BLaER1 treated with 17β-estradiol and CSF1 and Interleukin-3, amounts not matched to agents 10 nM and 100 nM (cell line): ENCODE data around the gene WDR54.
A peak's percentile ranks its signal among the peaks of the same experiment; 100 is the strongest.

Source experiments
- H3K27ac ChIP-seq, 11 experiments: shearing (Covaris generic); formaldehyde crosslinking; 2 replicates each; pipeline ENCODE4 v1.8.1; 2022
- H3K27me3 ChIP-seq, 11 experiments: shearing (Covaris generic); formaldehyde crosslinking; 2 replicates each; pipeline ENCODE4 v1.8.1; 2022
- H3K36me3 ChIP-seq, 11 experiments: shearing (Covaris generic); formaldehyde crosslinking; 2 replicates each; pipeline ENCODE4 v1.8.1; 2022
- H3K4me1 ChIP-seq, 10 experiments: shearing (Covaris generic); formaldehyde crosslinking; 2 replicates each; pipeline ENCODE4 v1.8.1; 2022
- H3K4me2 ChIP-seq, 11 experiments: shearing (Covaris generic); formaldehyde crosslinking; 2 replicates each; pipeline ENCODE4 v1.8.1; 2022
- H3K4me3 ChIP-seq, 10 experiments: shearing (Covaris generic); formaldehyde crosslinking; 2 replicates each; pipeline ENCODE4 v1.8.1; 2022
- H3K9ac ChIP-seq, 11 experiments: shearing (Covaris generic); formaldehyde crosslinking; 2 replicates each; pipeline ENCODE4 v1.8.1; 2022
- H3K9me3 ChIP-seq, 11 experiments: shearing (Covaris generic); formaldehyde crosslinking; replicated peaks in 1 of 11; 2 replicates each; pipeline ENCODE4 v1.8.1; 2022
- H4K20me1 ChIP-seq, 11 experiments: shearing (Covaris generic); formaldehyde crosslinking; 2 replicates each; pipeline ENCODE4 v1.8.1; 2022
- Cebpa-rat ChIP-seq, 11 experiments: shearing (Covaris generic); IDR thresholded peaks; 2 replicates each; pipeline ENCODE4 v1.8.1; 2022

The WDR54 gene

DNA sequence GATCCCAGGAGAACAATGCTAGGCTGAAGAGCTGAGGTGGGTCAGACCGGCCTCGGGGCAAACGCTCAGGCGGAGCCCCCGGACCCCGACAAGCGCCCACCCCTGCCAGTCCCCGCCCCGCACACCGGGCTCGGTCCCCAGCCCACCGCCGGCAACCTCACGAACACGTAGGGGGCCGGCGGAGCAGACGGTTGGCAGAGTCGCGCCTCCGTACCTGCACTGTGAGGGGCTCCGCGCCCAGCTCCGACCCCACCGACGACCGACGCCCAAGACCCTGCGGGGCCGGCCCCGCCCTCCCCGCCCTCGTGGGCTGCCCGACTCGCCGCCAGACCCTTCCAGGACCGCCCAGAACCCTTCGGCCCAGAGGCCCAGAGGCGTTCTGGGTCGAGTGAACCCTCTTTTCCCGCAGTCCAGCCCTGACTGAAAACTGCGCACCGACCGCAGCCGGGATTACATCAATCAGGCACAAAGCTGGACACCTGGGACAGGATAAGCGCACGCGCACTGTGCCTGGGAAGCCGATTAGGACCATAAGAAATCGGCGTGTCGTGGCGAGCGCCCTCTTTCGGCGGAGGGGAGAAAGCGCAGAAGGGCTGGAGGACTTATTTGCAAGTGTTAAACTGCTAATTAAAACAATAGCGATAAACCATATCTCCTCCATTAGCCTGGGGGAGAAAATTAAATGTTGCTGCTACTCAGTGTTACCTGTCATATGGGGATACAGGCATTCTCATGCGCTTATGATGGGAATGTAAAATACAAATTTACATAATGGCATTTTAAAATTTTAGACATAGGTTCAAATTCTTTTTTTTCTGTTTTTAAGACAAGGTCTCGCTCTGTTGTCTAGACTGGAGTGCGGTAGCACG lies 29.7 kb upstream of the WDR54 start:
- peaks cover 0 to 15% (median 0%) of the 10 kb centered on the region in 11 experiments; a peak in 8 of 22 replicates for H3K36me3 ChIP-seq
- H4K20me1 ChIP-seq = peaks cover 17 to 39% (median 31%) of the 10 kb centered on the region in 11 experiments; a peak in 18 of 22 replicates
- TF ChIP-seq Cebpa-rat (IDR thresholded peaks at IDR 0.05) = no peak
- peak overlapping the region; percentile 74 to 85 (median 82) for H3K4me3 ChIP-seq
- no peaks in the 10 kb centered on the region for H3K27me3 ChIP-seq
- no peaks in the 10 kb centered on the region for H3K9me3 ChIP-seq
- peaks cover 36 to 47% (median 44%) of the 10 kb centered on the region in 10 experiments for H3K4me1 ChIP-seq
- H3K27ac ChIP-seq = peak overlapping the region; percentile 89 to 97 (median 95)
- H3K4me2 ChIP-seq = peak overlapping the region; percentile 83 to 100 (median 94)
- H3K9ac ChIP-seq = peak overlapping the region; percentile 85 to 98 (median 93)

- peak overlapping the region; percentile 25 to 96 (median 56); a peak in 18 of 22 replicates for H3K4me2 ChIP-seq
- no peak overlapping the region for H3K4me3 ChIP-seq
- no peak for TF ChIP-seq Cebpa-rat (IDR thresholded peaks at IDR 0.05)
- no peaks in the 10 kb centered on the region for H3K27me3 ChIP-seq
- H3K9me3 ChIP-seq = no peaks in the 10 kb centered on the region
- peaks cover 34 to 41% (median 38%) of the 10 kb centered on the region in 10 experiments for H3K4me1 ChIP-seq
- H3K27ac ChIP-seq = peak overlapping the region in 9 of 11 experiments; percentile 90 to 97 (median 95); a peak in 13 of 22 replicates
- peaks cover 0 to 14% (median 0%) of the 10 kb centered on the region in 11 experiments; a peak in 8 of 22 replicates for H3K36me3 ChIP-seq
- peaks cover 11 to 33% (median 27%) of the 10 kb centered on the region in 11 experiments; a peak in 18 of 22 replicates for H4K20me1 ChIP-seq
- H3K9ac ChIP-seq = peak overlapping the region; percentile 85 to 98 (median 93); a peak in 13 of 22 replicates
These were observed 29.1 kb upstream of the WDR54 start for GRCh38 chr2:74392449-74392743.

- Histone ChIP-seq H4K20me1 (peaks cover 7 to 22% (median 16%) of the 10 kb centered on the region in 11 experiments; a peak in 15 of 22 replicates), H3K9me3 (no peaks in the 10 kb centered on the region), H3K36me3 (peaks cover 0 to 5% (median 0%) of the 10 kb centered on the region in 11 experiments; a peak in 4 of 22 replicates), H3K4me1 (peaks cover 23 to 31% (median 27%) of the 10 kb centered on the region in 10 experiments), H3K4me2 (no peak overlapping the region), H3K27ac (no peak overlapping the region), H3K9ac (no peak overlapping the region), H3K27me3 (no peaks in the 10 kb centered on the region), H3K4me3 (no peak overlapping the region)
- TF ChIP-seq Cebpa-rat (IDR thresholded peaks at IDR 0.05) = no peak
These were observed 28.0 kb upstream of the WDR54 start for GRCh38 chr2:74393525-74393924.

DNA sequence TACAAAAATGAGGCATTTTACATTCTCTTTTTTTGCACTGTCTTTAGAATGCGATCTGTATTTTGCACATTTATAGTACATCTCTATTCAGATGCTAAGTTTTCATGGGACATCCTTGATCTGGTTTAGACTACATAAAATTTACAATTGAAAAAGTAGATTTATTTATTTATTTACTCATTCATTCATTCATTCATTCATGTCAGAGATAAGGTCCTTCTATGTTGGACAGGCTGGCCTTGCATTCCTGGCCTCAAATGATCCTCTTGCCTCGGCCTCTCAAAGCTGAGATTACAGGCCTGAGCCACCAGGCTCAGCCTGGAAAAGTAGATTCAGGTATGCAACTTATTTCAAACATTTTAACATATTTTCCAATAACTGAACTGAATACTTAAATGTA lies 25.4 kb upstream of the WDR54 start:
- TF ChIP-seq Cebpa-rat (IDR thresholded peaks at IDR 0.05) = no peak

DNA sequence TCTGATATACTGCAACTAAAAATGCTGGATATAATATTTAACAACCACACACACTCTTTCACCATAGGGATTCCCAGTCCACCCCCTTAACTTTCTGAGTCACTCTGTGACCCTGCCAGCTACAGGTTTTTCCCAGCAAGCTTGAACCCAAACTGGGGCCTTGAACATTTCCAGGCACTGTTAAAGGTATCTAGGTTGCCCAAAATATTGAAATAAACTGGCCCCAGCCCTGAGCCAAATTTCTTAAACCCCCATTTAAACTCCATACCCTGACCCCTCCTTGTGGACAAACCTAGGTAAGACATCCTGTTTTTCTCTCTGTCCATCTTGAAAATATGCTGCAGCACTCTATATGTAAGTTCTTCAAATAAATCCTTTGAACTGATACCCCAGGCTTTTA lies 21.7 kb upstream of the WDR54 start:
- Histone ChIP-seq H3K27me3 (no peaks in the 10 kb centered on the region), H3K9me3 (no peaks in the 10 kb centered on the region), H3K4me2 (no peak overlapping the region), H3K36me3 (no peaks in the 10 kb centered on the region), H3K9ac (no peak overlapping the region), H3K4me3 (no peak overlapping the region), H3K4me1 (no peaks in the 10 kb centered on the region), H4K20me1 (no peaks in the 10 kb centered on the region), H3K27ac (no peak overlapping the region)
- no peak for TF ChIP-seq Cebpa-rat (IDR thresholded peaks at IDR 0.05)

More for the DNA sequence above, 25.4 kb upstream of the WDR54 start:
- no peaks in the 10 kb centered on the region for H4K20me1 ChIP-seq
- H3K9me3 ChIP-seq = no peaks in the 10 kb centered on the region
- no peaks in the 10 kb centered on the region for H3K36me3 ChIP-seq
- H3K4me2 ChIP-seq = no peak overlapping the region
- H3K4me3 ChIP-seq = no peak overlapping the region
- H3K4me1 ChIP-seq = peaks cover 0 to 5% (median 3%) of the 10 kb centered on the region in 10 experiments; a peak in 8 of 20 replicates
- H3K9ac ChIP-seq = no peak overlapping the region
- H3K27me3 ChIP-seq = no peaks in the 10 kb centered on the region
- no peak overlapping the region for H3K27ac ChIP-seq

- Histone ChIP-seq H3K4me2 (no peak overlapping the region), H3K4me3 (no peak overlapping the region), H3K27me3 (no peaks in the 10 kb centered on the region), H4K20me1 (no peaks in the 10 kb centered on the region), H3K4me1 (peaks cover 0 to 2% (median 0%) of the 10 kb centered on the region in 10 experiments; a peak in 1 of 20 replicates), H3K27ac (no peak overlapping the region), H3K9me3 (no peaks in the 10 kb centered on the region), H3K9ac (no peak overlapping the region), H3K36me3 (no peaks in the 10 kb centered on the region)
- TF ChIP-seq Cebpa-rat (IDR thresholded peaks at IDR 0.05) = no peak
These were observed 19.6 kb upstream of the WDR54 start for GRCh38 chr2:74401891-74402290.

- Histone ChIP-seq H4K20me1 (no peaks in the 10 kb centered on the region), H3K4me2 (no peak overlapping the region), H3K9ac (no peak overlapping the region), H3K4me1 (peaks cover 0 to 5% (median 0%) of the 10 kb centered on the region in 10 experiments; a peak in 1 of 20 replicates), H3K4me3 (no peak overlapping the region), H3K27ac (no peak overlapping the region), H3K9me3 (no peaks in the 10 kb centered on the region), H3K27me3 (no peaks in the 10 kb centered on the region), H3K36me3 (no peaks in the 10 kb centered on the region)
- TF ChIP-seq Cebpa-rat (IDR thresholded peaks at IDR 0.05) = no peak
These were observed 15.5 kb upstream of the WDR54 start for GRCh38 chr2:74406035-74406434.

- Histone ChIP-seq H3K36me3 (no peaks in the 10 kb centered on the region), H3K9ac (no peak overlapping the region), H3K4me3 (no peak overlapping the region), H3K9me3 (no peaks in the 10 kb centered on the region), H3K27me3 (no peaks in the 10 kb centered on the region), H3K4me1 (peaks cover 0 to 5% (median 0%) of the 10 kb centered on the region in 10 experiments; a peak in 3 of 20 replicates), H3K27ac (no peak overlapping the region), H3K4me2 (no peak overlapping the region), H4K20me1 (no peaks in the 10 kb centered on the region)
- no peak for TF ChIP-seq Cebpa-rat (IDR thresholded peaks at IDR 0.05)
These were observed 13.8 kb upstream of the WDR54 start for GRCh38 chr2:74407682-74408081.

- Histone ChIP-seq H3K4me3 (no peak overlapping the region), H3K4me2 (peak overlapping the region; percentile 86 to 98 (median 93); a peak in 21 of 22 replicates)
These were observed 8.4 kb upstream of the WDR54 start for GRCh38 chr2:74413001-74413698.

More at GRCh38 chr2:74413001-74413698, 8.4 kb upstream of the WDR54 start:
- Histone ChIP-seq H3K27me3 (peaks cover 31 to 41% (median 38%) of the 10 kb centered on the region in 11 experiments), H3K9me3 (no peaks in the 10 kb centered on the region), H3K9ac (no peak overlapping the region), H3K27ac (no peak overlapping the region), H4K20me1 (no peaks in the 10 kb centered on the region), H3K4me1 (peaks cover 36 to 41% (median 37%) of the 10 kb centered on the region in 10 experiments), H3K36me3 (no peaks in the 10 kb centered on the region)
- TF ChIP-seq Cebpa-rat (IDR thresholded peaks at IDR 0.05) = no peak
